H9 (cell line): ENCODE results near the gene ANKHD1. TPM values are rescaled to one million over a fixed set of nuclear protein-coding genes. Genes with fewer than 3 reads are reported as not detected.

Source experiments
- DNase-seq: peaks from one replicate; pipeline ENCODE4 v3.0.0-alpha.2; 2017
- H2AFZ ChIP-seq: one replicate; pipeline ENCODE4 v1.6.1; 2013; ENCODE audit warnings: mild to moderate bottlenecking, low read length, control low read depth, moderate library complexity
- H2AK5ac ChIP-seq: 2 replicates; pipeline ENCODE4 v1.6.1; 2013; ENCODE audit warnings: low read length, control low read depth, mixed read lengths; ENCODE audit not compliant: insufficient read length
- H2BK120ac ChIP-seq: one replicate; pipeline ENCODE4 v1.6.1; 2013; ENCODE audit warnings: low read depth, mild to moderate bottlenecking, low read length, control low read depth, inconsistent platforms; ENCODE audit not compliant: poor library complexity, severe bottlenecking
- H2BK12ac ChIP-seq: 2 replicates; pipeline ENCODE4 v1.6.1; 2013; ENCODE audit warnings: low read length, control low read depth, mixed read lengths, low read depth; ENCODE audit not compliant: insufficient read length
- H2BK15ac ChIP-seq: 2 replicates; pipeline ENCODE4 v1.6.1; 2013; ENCODE audit warnings: low read depth, low read length, control low read depth
- H2BK20ac ChIP-seq: one replicate; pipeline ENCODE4 v1.6.1; 2013; ENCODE audit warnings: low read depth, mild to moderate bottlenecking, low read length, control low read depth, inconsistent platforms; ENCODE audit not compliant: poor library complexity, severe bottlenecking
- H2BK5ac ChIP-seq: 2 replicates; pipeline ENCODE4 v1.6.1; 2013; ENCODE audit warnings: low read length, control low read depth, mixed read lengths; ENCODE audit not compliant: insufficient read length
- H3K14ac ChIP-seq: 2 replicates; pipeline ENCODE4 v1.6.1; 2013; ENCODE audit warnings: low read length, control low read depth; ENCODE audit not compliant: insufficient read depth
- H3K18ac ChIP-seq: 2 replicates; pipeline ENCODE4 v1.6.1; 2013; ENCODE audit warnings: low read depth, mild to moderate bottlenecking, mixed read lengths, low read length, control low read depth; ENCODE audit not compliant: insufficient read length
- H3K23ac ChIP-seq: 2 replicates; pipeline ENCODE4 v1.6.1; 2013; ENCODE audit warnings: low read length, control low read depth, mixed read lengths, low read depth; ENCODE audit not compliant: insufficient read length
- H3K23me2 ChIP-seq: 2 replicates; pipeline ENCODE4 v1.6.1; 2013; ENCODE audit warnings: low read depth, mild to moderate bottlenecking, mixed read lengths, low read length, control low read depth; ENCODE audit not compliant: insufficient read length, poor library complexity, severe bottlenecking
- H3K27ac ChIP-seq: 2 replicates; pipeline ENCODE4 v1.5.1; 2013; ENCODE audit warnings: low read length, control low read depth, mixed read lengths, low read depth; ENCODE audit not compliant: insufficient read length
- H3K27me3 ChIP-seq: 2 replicates; pipeline ENCODE4 v1.6.1; 2013; ENCODE audit warnings: low read length, control low read depth, inconsistent platforms; ENCODE audit not compliant: insufficient read depth
- H3K4ac ChIP-seq: 2 replicates; pipeline ENCODE4 v1.6.1; 2013; ENCODE audit warnings: low read depth, mild to moderate bottlenecking, control low read depth, inconsistent platforms, low read length, moderate library complexity
- H3K4me1 ChIP-seq: 2 replicates; pipeline ENCODE4 v1.6.1; 2013; ENCODE audit warnings: low read length, control low read depth, inconsistent platforms; ENCODE audit not compliant: insufficient read depth
- H3K4me2 ChIP-seq: 2 replicates; pipeline ENCODE4 v1.6.1; 2013; ENCODE audit warnings: low read length, control low read depth, mixed read lengths; ENCODE audit not compliant: insufficient read length, insufficient read depth
- H3K56ac ChIP-seq: 2 replicates; pipeline ENCODE4 v1.6.1; 2013; ENCODE audit warnings: low read depth, mild to moderate bottlenecking, mixed read lengths, low read length, control low read depth; ENCODE audit not compliant: insufficient read length
- H3K79me1 ChIP-seq: 2 replicates; pipeline ENCODE4 v1.6.1; 2013; ENCODE audit warnings: low read depth, mild to moderate bottlenecking, moderate library complexity, low read length, control low read depth, inconsistent platforms; ENCODE audit not compliant: insufficient read depth, poor library complexity, severe bottlenecking
- H3K79me2 ChIP-seq: 2 replicates; pipeline ENCODE4 v1.6.1; 2013; ENCODE audit warnings: low read length, control low read depth, inconsistent platforms; ENCODE audit not compliant: insufficient read depth
- H3K9ac ChIP-seq: 2 replicates; pipeline ENCODE4 v1.6.1; 2013; ENCODE audit warnings: low read length, control low read depth, mixed read lengths; ENCODE audit not compliant: insufficient read length; ENCODE audit errors: extremely low read depth
- H3K9me3 ChIP-seq: one replicate; pipeline ENCODE4 v1.6.1; 2013; ENCODE audit warnings: low read depth, low read length, inconsistent platforms; ENCODE audit not compliant: control insufficient read depth
- H3T11ph ChIP-seq: one replicate; pipeline ENCODE4 v1.6.1; 2013; ENCODE audit warnings: mild to moderate bottlenecking, low read length, control low read depth, inconsistent platforms
- H4K20me1 ChIP-seq: one replicate; pipeline ENCODE4 v1.6.1; 2013; ENCODE audit not compliant: control insufficient read depth, insufficient read length, insufficient read depth
- H4K5ac ChIP-seq: 2 replicates; pipeline ENCODE4 v1.6.1; 2013; ENCODE audit warnings: low read depth, mild to moderate bottlenecking, mixed read lengths, low read length, control low read depth; ENCODE audit not compliant: insufficient read length
- H4K8ac ChIP-seq: replicated peaks from 2 replicates; pipeline ENCODE4 v1.6.1; 2013; ENCODE audit warnings: low read length, control low read depth, mixed read lengths, low read depth; ENCODE audit not compliant: insufficient read length
- H4K91ac ChIP-seq: 2 replicates; pipeline ENCODE4 v1.6.1; 2013; ENCODE audit warnings: low read depth, mild to moderate bottlenecking, moderate library complexity, mixed read lengths, low read length, control low read depth; ENCODE audit not compliant: insufficient read length
- H3K27ac Mint-ChIP-seq, 3 experiments: 2 replicates in 2 of 3; 3 replicates in 1 of 3; pipeline ENCODE4 v1.8.0; 2020 to 2021; ENCODE audit warnings: mixed read lengths in 3 of 3, mild to moderate bottlenecking in 1 of 3, moderate library complexity in 1 of 3
- H3K27me3 Mint-ChIP-seq: 2 replicates; pipeline ENCODE4 v1.8.0; 2021; ENCODE audit warnings: low read depth, mild to moderate bottlenecking, moderate library complexity, mixed read lengths
- H3K36me3 Mint-ChIP-seq, 3 experiments: 2 replicates in 2 of 3; 3 replicates in 1 of 3; pipeline ENCODE4 v1.8.0; 2020 to 2021; ENCODE audit warnings: low read depth in 3 of 3, mixed read lengths in 3 of 3; ENCODE audit not compliant: insufficient read depth in 1 of 3
- H3K4me1 Mint-ChIP-seq, 2 experiments: 2 replicates each; pipeline ENCODE4 v1.8.0; 2020; ENCODE audit warnings: mixed read lengths in 2 of 2
- H3K4me3 Mint-ChIP-seq, 2 experiments: 2 replicates in 1 of 2; 3 replicates in 1 of 2; pipeline ENCODE4 v1.8.0; 2020 to 2021; ENCODE audit warnings: mild to moderate bottlenecking in 2 of 2, mixed read lengths in 2 of 2, moderate library complexity in 1 of 2
- H3K9me3 Mint-ChIP-seq, 2 experiments: 2 replicates in 1 of 2; 3 replicates in 1 of 2; pipeline ENCODE4 v1.8.0; 2020; ENCODE audit warnings: mild to moderate bottlenecking in 2 of 2, mixed read lengths in 2 of 2, moderate library complexity in 1 of 2
- CTCF ChIP-seq: fragments of 200-600 bp; sonication (generic); conservative IDR thresholded peaks from 3 replicates; pipeline ENCODE4 v1.8.0; 2021; ENCODE audit warnings: antibody characterized with exemption, mild to moderate bottlenecking
- WGBS: extraction: QIAGEN DNeasy Blood & Tissue Kit; methylation state at CpG from one replicate; pipeline ENCODE4 v1.1.7; 2013; ENCODE audit warnings: missing lambda C conversion rate, low lambda C conversion rate, mixed read lengths; ENCODE audit not compliant: insufficient read length; ENCODE audit errors: extremely low coverage; 5-methylcytosine and 5-hydroxymethylcytosine counted together
- total RNA-seq: library from RNA; stranded (reverse); gene quantifications from 2 replicates; pipeline ENCODE4 v1.2.1, GENCODE V29; 2021

The ANKHD1 gene
- total RNA-seq, 1 experiment from 2014 or later: 105 TPM

GRCh38 chr5:140371356-140372151, 30.1 kb upstream of the ANKHD1 start:
- Histone ChIP-seq H2AK5ac (no peak overlapping the region), H2BK12ac (no peak overlapping the region), H2BK20ac (no peak overlapping the region), H3K27ac (no peak overlapping the region), H3K9ac (no peak overlapping the region), H3K4ac (no peak overlapping the region), H3K27me3 (no peaks in the 10 kb centered on the region), H3T11ph (no peak overlapping the region), H3K56ac (no peak overlapping the region), H2BK120ac (no peak overlapping the region), H4K8ac (no peak overlapping the region), H3K79me2 (no peaks in the 10 kb centered on the region), H3K18ac (no peak overlapping the region), H3K14ac (no peak overlapping the region), H3K9me3 (no peaks in the 10 kb centered on the region), H3K23me2 (no peaks in the 10 kb centered on the region), H2BK5ac (no peak overlapping the region), H4K20me1 (no peaks in the 10 kb centered on the region), H2AFZ (no peak overlapping the region), H3K23ac (no peak overlapping the region), H3K4me1 (no peaks in the 10 kb centered on the region; the same call in 1 of the 2 replicates), H4K91ac (no peak overlapping the region), H3K4me2 (no peak overlapping the region), H3K79me1 (no peaks in the 10 kb centered on the region), H4K5ac (no peak overlapping the region), H2BK15ac (no peak overlapping the region)
- no peak for DNase-seq
- H3K4me1 Mint-ChIP-seq: peaks cover 10 to 16% of the 10 kb centered on the region in 2 experiments
- H3K9me3 Mint-ChIP-seq: no peaks in the 10 kb centered on the region
- H3K27me3 Mint-ChIP-seq: peaks cover 4% of the 10 kb centered on the region; the same call in 1 of the 2 replicates
- WGBS: no CpG with 5 or more reads among the region's 3 CpGs
- no peaks in the 10 kb centered on the region for H3K36me3 Mint-ChIP-seq
- H3K4me3 Mint-ChIP-seq: no peak overlapping the region
- H3K27ac Mint-ChIP-seq: no peak overlapping the region
- no peak for TF ChIP-seq CTCF
